CD4-positive, alpha-beta T cell (primary cell): ENCODE data around the gene FBXO11. TPM values are rescaled to one million over a fixed set of nuclear protein-coding genes. Genes with fewer than 3 reads are reported as not detected.
"Not testable (repeated sequence)": the region's sequence is repeated elsewhere in the genome, so short reads cannot be mapped to it uniquely, and the experiment has no call there.

Experiments
- ATAC-seq: fragments of 200-7000 bp; cut with Tn5 transposase; one replicate; pipeline ENCODE4 v1.10.0; 2022; ENCODE audit warnings: mild to moderate bottlenecking; ENCODE audit not compliant: poor library complexity
- CTCF ChIA-PET: fragments of 350-600 bp; sonication (Branson Sonifier 250); formaldehyde crosslinking; loops from one replicate; lab custom pipeline; 2021; ENCODE audit warnings: antibody characterized with exemption, inconsistent platforms; lab: Charles Lee
- POLR2A ChIA-PET: fragments of 350-600 bp; sonication (Branson Sonifier 250); formaldehyde crosslinking; loops from one replicate; lab custom pipeline; 2021; ENCODE audit warnings: antibody characterized with exemption, inconsistent platforms; lab: Charles Lee
- DNase-seq, 14 experiments: peaks; one replicate each; pipeline ENCODE4 v3.0.0-alpha.2; 2013 to 2020; ENCODE audit warnings: mixed read lengths in 2 of 14
- H3K27ac ChIP-seq, 2 donors: one replicate each; pipeline versions ENCODE4 v1.5.1 to v1.7.0; 2013; ENCODE audit warnings: low read length in 2 of 2, low read depth in 1 of 2, mild to moderate bottlenecking in 1 of 2
- H3K27me3 ChIP-seq, 2 experiments: 1 replicate in 1 of 2; 2 replicates in 1 of 2; pipeline versions ENCODE4 v1.6.1 to v1.7.0; 2013; ENCODE audit warnings: low read length in 2 of 2, control low read depth in 1 of 2, mild to moderate bottlenecking in 1 of 2, moderate library complexity in 1 of 2; ENCODE audit not compliant: insufficient read depth in 2 of 2, control insufficient read depth in 1 of 2
- H3K36me3 ChIP-seq: one replicate; pipeline ENCODE4 v1.6.1; 2013; ENCODE audit warnings: low read length, control low read depth; ENCODE audit not compliant: insufficient read depth
- H3K4me1 ChIP-seq: one replicate; pipeline ENCODE4 v1.6.1; 2013; ENCODE audit warnings: low read length, control low read depth; ENCODE audit not compliant: insufficient read depth
- H3K4me3 ChIP-seq: one replicate; pipeline ENCODE4 v1.5.1; 2013; ENCODE audit warnings: mild to moderate bottlenecking, low read length, moderate library complexity
- H3K9me3 ChIP-seq, 2 experiments: 1 replicate in 1 of 2; 2 replicates in 1 of 2; pipeline versions ENCODE4 v1.6.1 to v1.7.0; 2013; ENCODE audit warnings: low read length in 2 of 2, mild to moderate bottlenecking in 2 of 2, control low read depth in 1 of 2, moderate library complexity in 1 of 2; ENCODE audit not compliant: control insufficient read depth in 1 of 2, insufficient read depth in 1 of 2
- H3K27ac Mint-ChIP-seq: one replicate; pipeline ENCODE4 v1.8.0; 2020; ENCODE audit warnings: mixed read lengths
- H3K27me3 Mint-ChIP-seq: one replicate; pipeline ENCODE4 v1.8.0; 2021; ENCODE audit warnings: mixed read lengths
- H3K36me3 Mint-ChIP-seq: one replicate; pipeline ENCODE4 v1.8.0; 2021; ENCODE audit warnings: low read depth, mixed read lengths
- H3K4me1 Mint-ChIP-seq: one replicate; pipeline ENCODE4 v1.8.0; 2021; ENCODE audit warnings: low read depth, mixed read lengths
- H3K4me3 Mint-ChIP-seq: one replicate; pipeline ENCODE4 v1.8.0; 2020; ENCODE audit warnings: mild to moderate bottlenecking, mixed read lengths
- H3K9me3 Mint-ChIP-seq: one replicate; pipeline ENCODE4 v1.8.0; 2020; ENCODE audit warnings: mixed read lengths
- intact Hi-C, 2 experiments: fragments of 100-400 bp; cut with DNase I in 1 of 2; cut with micrococcal nuclease in 1 of 2; formaldehyde crosslinking; loops; one replicate each; pipeline versions ENCODE4 v1.15.1 to v1.9.0; 2023 to 2025; cut with DNase I, micrococcal nuclease
- total RNA-seq, 174 experiments: library from RNA in 2 of 174; stranded (reverse) in 2 of 174; gene quantifications; one replicate each; pipeline ENCODE4 v1.2.3 and lab custom pipeline; 2021 to 2026
- TF ChIP-seq, protein P1 (sequence below): fragments of 200-600 bp; IDR thresholded peaks from one replicate; pipeline ENCODE4 v1.8.0; 2022; ENCODE audit warnings: antibody characterized with exemption, mild to moderate bottlenecking

FBXO11 gene
- total RNA-seq, 2 experiments from 2014 or later, result 121 to 126 TPM

DNA sequence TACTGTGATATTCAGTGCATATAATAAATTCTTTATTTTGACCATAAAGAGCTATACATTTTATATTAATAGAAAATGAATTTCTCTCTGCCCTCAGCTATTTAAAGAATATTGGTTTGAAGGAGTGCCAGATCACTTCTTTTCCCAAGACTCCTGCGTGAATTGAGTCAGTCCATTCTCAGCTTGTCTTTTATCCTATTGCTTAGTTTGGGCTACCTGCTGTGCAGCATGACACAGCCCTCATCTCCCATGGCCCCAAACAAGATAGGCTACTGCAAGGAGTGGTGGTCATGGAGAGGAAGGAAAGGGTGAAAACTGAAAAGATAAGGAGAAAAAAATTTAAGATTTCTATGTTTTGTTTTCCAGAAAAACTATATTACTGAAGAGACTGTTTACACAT lies 10.1 kb upstream of the FBXO11 start:
- H3K4me1 ChIP-seq, result no peaks in the 10 kb centered on the region
- no peaks in the 10 kb centered on the region for H3K27me3 ChIP-seq
- DNase-seq (no peak), ATAC-seq (no peak)
- H3K27ac ChIP-seq, result no peak overlapping the region
- intact Hi-C loops, result no loop called here
- no peak overlapping the region for H3K4me3 ChIP-seq
- TF ChIP-seq, protein P1, sequence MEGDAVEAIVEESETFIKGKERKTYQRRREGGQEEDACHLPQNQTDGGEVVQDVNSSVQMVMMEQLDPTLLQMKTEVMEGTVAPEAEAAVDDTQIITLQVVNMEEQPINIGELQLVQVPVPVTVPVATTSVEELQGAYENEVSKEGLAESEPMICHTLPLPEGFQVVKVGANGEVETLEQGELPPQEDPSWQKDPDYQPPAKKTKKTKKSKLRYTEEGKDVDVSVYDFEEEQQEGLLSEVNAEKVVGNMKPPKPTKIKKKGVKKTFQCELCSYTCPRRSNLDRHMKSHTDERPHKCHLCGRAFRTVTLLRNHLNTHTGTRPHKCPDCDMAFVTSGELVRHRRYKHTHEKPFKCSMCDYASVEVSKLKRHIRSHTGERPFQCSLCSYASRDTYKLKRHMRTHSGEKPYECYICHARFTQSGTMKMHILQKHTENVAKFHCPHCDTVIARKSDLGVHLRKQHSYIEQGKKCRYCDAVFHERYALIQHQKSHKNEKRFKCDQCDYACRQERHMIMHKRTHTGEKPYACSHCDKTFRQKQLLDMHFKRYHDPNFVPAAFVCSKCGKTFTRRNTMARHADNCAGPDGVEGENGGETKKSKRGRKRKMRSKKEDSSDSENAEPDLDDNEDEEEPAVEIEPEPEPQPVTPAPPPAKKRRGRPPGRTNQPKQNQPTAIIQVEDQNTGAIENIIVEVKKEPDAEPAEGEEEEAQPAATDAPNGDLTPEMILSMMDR, result no peak
- H3K27ac Mint-ChIP-seq, result no peak overlapping the region
- CTCF ChIA-PET, result no interaction called here
- H3K36me3 ChIP-seq, result no peaks in the 10 kb centered on the region
- no peaks in the 10 kb centered on the region for H3K36me3 Mint-ChIP-seq
- H3K9me3 ChIP-seq, result no peaks in the 10 kb centered on the region
- H3K9me3 Mint-ChIP-seq, result no peaks in the 10 kb centered on the region
- POLR2A ChIA-PET, result interaction anchor here (1.9 to 3.3 kb wide), 2 partner anchors 9 to 45 kb away, joined by 5 to 17 read pairs; partner anchors contain the start of gene FBXO11
- H3K27me3 Mint-ChIP-seq, result no peaks in the 10 kb centered on the region
- H3K4me1 Mint-ChIP-seq, result peaks cover 10% of the 10 kb centered on the region
- no peak overlapping the region for H3K4me3 Mint-ChIP-seq

DNA sequence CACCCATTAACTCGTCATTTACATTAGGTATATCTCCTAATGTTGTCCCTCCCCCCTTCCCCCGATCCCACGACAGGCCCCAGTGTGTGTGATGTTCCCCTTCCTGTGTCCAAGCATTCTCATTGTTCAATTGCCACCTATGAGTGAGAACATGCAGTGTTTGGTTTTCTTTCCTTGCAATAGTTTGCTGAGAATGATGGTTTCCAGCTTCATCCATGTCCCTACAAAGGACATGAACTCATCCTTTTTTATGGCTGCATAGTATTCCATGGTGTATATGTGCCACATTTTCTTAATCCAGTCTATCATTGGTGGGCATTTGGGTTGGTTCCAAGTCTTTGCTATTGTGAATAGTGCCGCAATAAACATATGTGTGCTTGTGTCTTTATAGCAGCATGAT lies 4.4 kb upstream of the FBXO11 start:
- H3K9me3 Mint-ChIP-seq, H3K9me3 ChIP-seq, H3K27ac Mint-ChIP-seq, H3K27me3 Mint-ChIP-seq, H3K27ac ChIP-seq, POLR2A ChIA-PET, H3K4me1 ChIP-seq, H3K36me3 ChIP-seq, H3K4me3 Mint-ChIP-seq, H3K4me3 ChIP-seq, CTCF ChIA-PET, intact Hi-C loops, ATAC-seq, DNase-seq, H3K27me3 ChIP-seq: not testable (repeated sequence)
- Mint-ChIP-seq H3K4me1 (peaks cover 22% of the 10 kb centered on the region), H3K36me3 (peaks cover 15% of the 10 kb centered on the region)

DNA sequence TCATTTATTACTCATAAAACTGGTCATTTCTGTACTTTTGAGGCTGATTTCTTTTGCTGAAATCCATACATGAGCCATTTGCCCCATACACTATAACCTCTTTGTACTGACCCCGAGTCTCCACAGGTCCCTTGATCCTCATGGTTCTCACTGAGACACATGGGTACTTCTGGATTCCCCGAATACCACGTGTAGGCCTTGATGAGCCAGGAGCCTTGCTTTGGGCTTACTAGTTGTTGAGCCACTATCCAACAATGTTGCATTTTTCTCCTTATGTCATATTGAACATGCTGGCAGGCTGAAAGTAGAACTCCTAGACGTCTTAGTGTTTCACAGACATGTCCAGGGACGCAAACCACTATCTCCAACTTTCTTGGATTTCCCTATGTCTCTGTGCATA lies 2.4 kb upstream of the FBXO11 start:
- ChIA-PET POLR2A (no interaction called here), CTCF (no interaction called here)
- no peak overlapping the region for H3K4me3 Mint-ChIP-seq
- H3K9me3 Mint-ChIP-seq, result no peaks in the 10 kb centered on the region
- peak overlapping the region; percentile 91 for H3K27ac Mint-ChIP-seq
- TF ChIP-seq, protein P1, result no peak
- no peaks in the 10 kb centered on the region for H3K27me3 ChIP-seq
- ATAC-seq, result no peak
- H3K27me3 Mint-ChIP-seq, result no peaks in the 10 kb centered on the region
- peaks cover 29% of the 10 kb centered on the region for H3K4me1 Mint-ChIP-seq
- H3K4me1 ChIP-seq, result peaks cover 4% of the 10 kb centered on the region
- no peak overlapping the region for H3K4me3 ChIP-seq
- intact Hi-C loops, result loop anchor here (2.0 to 5.0 kb wide), 2 partner anchors 99 to 440 kb away; no protein-coding TSS in a partner anchor
- H3K9me3 ChIP-seq, result no peaks in the 10 kb centered on the region
- no peak for DNase-seq
- H3K36me3 ChIP-seq, result no peaks in the 10 kb centered on the region
- H3K36me3 Mint-ChIP-seq, result peaks cover 30% of the 10 kb centered on the region
- H3K27ac ChIP-seq, result no peak overlapping the region
